Keratinocyte (primary cell): Measurements from ENCODE around the gene CFAP45.

Experiments
- EZH2 ChIP-seq: IDR thresholded peaks from one replicate; pipeline ENCODE4 v1.6.1; 2012; ENCODE audit warnings: inconsistent platforms, mild to moderate bottlenecking, low read length, moderate library complexity
- TF ChIP-seq, protein P1 (sequence below), 3 experiments: IDR thresholded peaks in 1 of 3; conservative IDR thresholded peaks in 1 of 3; optimal IDR thresholded peaks in 1 of 3; 2 replicates in 2 of 3; 3 replicates in 1 of 3; pipeline versions ENCODE3 to v1.5.1; 2011; ENCODE audit warnings: low read length in 3 of 3, mild to moderate bottlenecking in 3 of 3, moderate library complexity in 2 of 3, control low read depth in 1 of 3, inconsistent platforms in 1 of 3; ENCODE audit not compliant: insufficient read depth in 2 of 3; ENCODE audit errors: extremely low read depth in 1 of 3

GRCh38 chr1:159831412-159832141 lies 68.4 kb downstream of the CFAP45 start:
- TF ChIP-seq, protein P1, sequence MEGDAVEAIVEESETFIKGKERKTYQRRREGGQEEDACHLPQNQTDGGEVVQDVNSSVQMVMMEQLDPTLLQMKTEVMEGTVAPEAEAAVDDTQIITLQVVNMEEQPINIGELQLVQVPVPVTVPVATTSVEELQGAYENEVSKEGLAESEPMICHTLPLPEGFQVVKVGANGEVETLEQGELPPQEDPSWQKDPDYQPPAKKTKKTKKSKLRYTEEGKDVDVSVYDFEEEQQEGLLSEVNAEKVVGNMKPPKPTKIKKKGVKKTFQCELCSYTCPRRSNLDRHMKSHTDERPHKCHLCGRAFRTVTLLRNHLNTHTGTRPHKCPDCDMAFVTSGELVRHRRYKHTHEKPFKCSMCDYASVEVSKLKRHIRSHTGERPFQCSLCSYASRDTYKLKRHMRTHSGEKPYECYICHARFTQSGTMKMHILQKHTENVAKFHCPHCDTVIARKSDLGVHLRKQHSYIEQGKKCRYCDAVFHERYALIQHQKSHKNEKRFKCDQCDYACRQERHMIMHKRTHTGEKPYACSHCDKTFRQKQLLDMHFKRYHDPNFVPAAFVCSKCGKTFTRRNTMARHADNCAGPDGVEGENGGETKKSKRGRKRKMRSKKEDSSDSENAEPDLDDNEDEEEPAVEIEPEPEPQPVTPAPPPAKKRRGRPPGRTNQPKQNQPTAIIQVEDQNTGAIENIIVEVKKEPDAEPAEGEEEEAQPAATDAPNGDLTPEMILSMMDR (optimal IDR thresholded peaks at IDR 0.05 in 1 of 3, IDR thresholded peaks at IDR 0.05 in 1 of 3, conservative IDR thresholded peaks at IDR 0.05 in 1 of 3; ENCODE audit: extremely low read depth in 1 of 3, insufficient read depth in 2 of 3, low read length in 3 of 3), result no peak
- TF ChIP-seq EZH2, result no peak
